Endothelial cell of umbilical vein (primary cell): ENCODE results near the gene DNAJC19.
"Not testable (repeated sequence)": the region's sequence is repeated elsewhere in the genome, so short reads cannot be mapped to it uniquely, and the experiment has no call there.

Source experiments
- CTCF ChIP-seq, 2 donors: IDR thresholded peaks; 1 replicate in 1 of 2; 2 replicates in 1 of 2; pipeline ENCODE4 v1.5.1; 2011; ENCODE audit warnings: low read length in 2 of 2, mild to moderate bottlenecking in 2 of 2, moderate library complexity in 2 of 2, control low read depth in 1 of 2, inconsistent platforms in 1 of 2, low read depth in 1 of 2; ENCODE audit not compliant: insufficient read depth in 1 of 2; ENCODE audit errors: extremely low read depth in 1 of 2
- EZH2 ChIP-seq: IDR thresholded peaks from 2 replicates; pipeline ENCODE4 v1.6.1; 2012; ENCODE audit warnings: borderline replicate concordance, low read depth, mild to moderate bottlenecking, moderate library complexity, low read length, inconsistent platforms; ENCODE audit not compliant: severe bottlenecking
- JUN ChIP-seq: IDR thresholded peaks from 2 replicates; pipeline ENCODE4 v1.6.1; 2011; ENCODE audit warnings: borderline replicate concordance, low read depth; ENCODE audit not compliant: insufficient read length, insufficient read depth
- MAX ChIP-seq: IDR thresholded peaks from 2 replicates; pipeline ENCODE4 v1.6.1; 2011; ENCODE audit not compliant: insufficient read depth, insufficient read length

- not testable (repeated sequence) for TF ChIP-seq CTCF (IDR thresholded peaks at IDR 0.05; ENCODE audit: extremely low read depth in 1 of 2, insufficient read depth in 1 of 2, low read depth in 1 of 2, low read length in 2 of 2); JUN; EZH2; MAX
Observed at GRCh38 chr3:180986366-180986765, 3.2 kb downstream of the DNAJC19 start.
